Cardiac fibroblast (primary cell): ENCODE results near the gene SUMO3.

Experiments
- DNase-seq, 2 donors: peaks; one replicate each; pipeline versions ENCODE4 v3.0.0 to v3.0.0-alpha.2; 2010; ENCODE audit warnings: low read depth in 2 of 2
- H3K4me3 ChIP-seq, 2 donors: replicated peaks in 1 of 2; 1 replicate in 1 of 2; 2 replicates in 1 of 2; pipeline ENCODE4 v1.5.1; 2011; ENCODE audit warnings: low read depth in 2 of 2, low read length in 2 of 2, mild to moderate bottlenecking in 2 of 2, moderate library complexity in 1 of 2
- TF ChIP-seq, protein P1 (sequence below): IDR thresholded peaks from one replicate; pipeline ENCODE4 v1.5.1; 2011; ENCODE audit warnings: low read depth, mild to moderate bottlenecking, low read length, inconsistent platforms

Gene SUMO3

DNA sequence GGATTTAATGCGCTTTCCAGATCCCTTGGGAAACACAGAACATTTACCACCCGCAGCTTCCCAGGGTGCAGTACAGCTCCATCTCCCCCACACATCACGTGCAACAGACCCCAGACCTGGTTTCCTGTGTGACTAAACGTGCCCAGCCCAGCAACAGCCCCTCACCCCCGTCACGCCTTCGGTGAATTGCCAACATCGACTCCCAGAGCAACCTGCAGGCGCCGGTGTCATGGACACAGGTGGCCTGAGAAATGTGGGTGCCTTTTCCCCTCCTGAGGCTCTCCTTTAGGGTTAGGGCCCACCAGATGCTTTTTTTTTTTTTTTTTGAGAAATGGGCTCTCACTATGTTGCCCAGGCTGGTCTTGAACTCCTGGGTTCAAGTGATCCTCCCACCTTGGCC, 24.2 kb upstream of the SUMO3 start:
- TF ChIP-seq, protein P1, sequence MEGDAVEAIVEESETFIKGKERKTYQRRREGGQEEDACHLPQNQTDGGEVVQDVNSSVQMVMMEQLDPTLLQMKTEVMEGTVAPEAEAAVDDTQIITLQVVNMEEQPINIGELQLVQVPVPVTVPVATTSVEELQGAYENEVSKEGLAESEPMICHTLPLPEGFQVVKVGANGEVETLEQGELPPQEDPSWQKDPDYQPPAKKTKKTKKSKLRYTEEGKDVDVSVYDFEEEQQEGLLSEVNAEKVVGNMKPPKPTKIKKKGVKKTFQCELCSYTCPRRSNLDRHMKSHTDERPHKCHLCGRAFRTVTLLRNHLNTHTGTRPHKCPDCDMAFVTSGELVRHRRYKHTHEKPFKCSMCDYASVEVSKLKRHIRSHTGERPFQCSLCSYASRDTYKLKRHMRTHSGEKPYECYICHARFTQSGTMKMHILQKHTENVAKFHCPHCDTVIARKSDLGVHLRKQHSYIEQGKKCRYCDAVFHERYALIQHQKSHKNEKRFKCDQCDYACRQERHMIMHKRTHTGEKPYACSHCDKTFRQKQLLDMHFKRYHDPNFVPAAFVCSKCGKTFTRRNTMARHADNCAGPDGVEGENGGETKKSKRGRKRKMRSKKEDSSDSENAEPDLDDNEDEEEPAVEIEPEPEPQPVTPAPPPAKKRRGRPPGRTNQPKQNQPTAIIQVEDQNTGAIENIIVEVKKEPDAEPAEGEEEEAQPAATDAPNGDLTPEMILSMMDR: no peak
- DNase-seq: no peak

DNA sequence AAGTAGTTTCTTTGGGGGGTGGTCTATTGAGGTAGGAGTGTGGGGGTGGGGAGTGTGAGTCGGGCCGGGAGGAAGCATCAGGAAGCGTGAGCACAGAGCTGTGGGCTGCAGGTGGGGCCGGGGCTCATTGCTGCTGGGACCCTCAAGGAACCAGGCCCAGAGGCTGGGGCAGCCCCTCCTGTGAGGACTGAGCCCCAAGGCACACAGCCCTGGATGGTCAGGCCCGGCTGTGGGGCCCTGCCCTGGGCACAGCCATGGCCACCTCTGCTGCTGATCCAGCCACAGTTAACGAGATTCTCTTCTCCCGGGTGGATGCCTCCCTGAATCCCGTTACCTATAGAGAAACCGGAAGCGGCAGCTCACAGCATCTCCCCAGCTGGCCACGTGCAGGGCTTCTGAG, 22.9 kb upstream of the SUMO3 start:
- TF ChIP-seq, protein P1: no peak
- no peak overlapping the region for H3K4me3 ChIP-seq
- DNase-seq: no peak

More for the DNA sequence above, 24.2 kb upstream of the SUMO3 start:
- no peak overlapping the region for H3K4me3 ChIP-seq

DNA sequence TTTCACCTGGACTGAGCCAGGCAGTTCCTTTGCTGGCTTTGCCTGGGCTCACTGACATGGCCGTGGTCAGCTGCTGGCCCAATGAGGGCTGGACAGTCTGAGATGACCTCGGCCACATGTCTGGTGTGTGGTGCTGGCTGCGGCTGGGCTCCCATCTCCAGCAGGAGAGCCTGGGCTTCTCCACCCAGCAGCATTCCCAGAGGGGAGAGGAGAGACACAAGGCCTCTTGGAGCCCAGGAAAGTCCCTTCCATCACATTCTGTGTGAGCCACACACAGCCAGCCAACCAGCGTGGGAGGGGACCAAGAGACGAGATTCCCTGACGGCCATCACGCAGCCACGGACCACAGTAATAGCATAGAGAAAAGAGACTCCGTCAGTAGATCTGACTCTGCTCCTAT, 21.1 kb upstream of the SUMO3 start:
- TF ChIP-seq, protein P1: no peak

DNA sequence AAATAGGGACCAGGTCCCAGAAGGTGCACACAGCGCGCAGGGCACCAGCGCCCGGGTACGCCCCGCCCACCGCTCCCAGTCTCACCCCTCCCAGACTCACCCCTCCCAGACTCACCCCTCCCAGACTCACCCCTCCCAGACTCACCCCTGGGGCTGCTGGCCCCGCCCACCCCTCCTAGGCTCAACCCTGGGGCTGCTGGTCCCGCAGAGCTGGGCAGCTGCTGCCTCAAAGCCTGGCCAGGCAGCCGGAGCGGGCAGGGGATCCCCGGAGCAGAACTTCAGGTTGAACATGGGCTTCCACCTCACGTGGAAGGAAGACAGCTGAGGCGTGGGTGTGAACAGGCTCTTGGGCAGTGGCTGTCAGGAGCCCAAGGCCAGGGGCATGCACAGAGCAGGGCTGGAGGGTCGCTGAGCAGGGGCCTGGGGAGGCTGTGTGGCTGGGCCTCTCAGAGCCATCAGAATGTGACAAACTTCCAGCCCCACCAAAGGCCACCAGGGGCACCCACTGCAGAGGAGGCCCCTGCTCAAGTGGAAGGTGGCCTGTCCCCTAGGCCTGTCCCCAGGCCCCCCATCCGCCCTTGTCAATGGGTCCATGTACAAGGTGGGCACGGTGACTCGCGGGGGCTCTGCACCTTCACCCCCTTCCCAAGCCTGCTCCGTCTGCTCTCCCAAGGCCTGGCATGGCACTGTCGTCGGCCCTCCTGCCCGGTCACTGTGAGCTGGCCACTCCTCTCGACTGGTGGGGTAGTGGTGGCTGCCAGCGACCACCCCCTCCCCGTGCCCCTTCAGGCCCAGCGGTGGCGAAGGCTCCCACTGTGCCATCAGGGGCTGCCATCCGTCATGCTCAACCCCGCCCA, 20.4 kb upstream of the SUMO3 start:
- no peak overlapping the region for H3K4me3 ChIP-seq
- no peak for DNase-seq
- TF ChIP-seq, protein P1: no peak

More for the DNA sequence above, 21.1 kb upstream of the SUMO3 start:
- no peak for DNase-seq
- no peak overlapping the region for H3K4me3 ChIP-seq

DNA sequence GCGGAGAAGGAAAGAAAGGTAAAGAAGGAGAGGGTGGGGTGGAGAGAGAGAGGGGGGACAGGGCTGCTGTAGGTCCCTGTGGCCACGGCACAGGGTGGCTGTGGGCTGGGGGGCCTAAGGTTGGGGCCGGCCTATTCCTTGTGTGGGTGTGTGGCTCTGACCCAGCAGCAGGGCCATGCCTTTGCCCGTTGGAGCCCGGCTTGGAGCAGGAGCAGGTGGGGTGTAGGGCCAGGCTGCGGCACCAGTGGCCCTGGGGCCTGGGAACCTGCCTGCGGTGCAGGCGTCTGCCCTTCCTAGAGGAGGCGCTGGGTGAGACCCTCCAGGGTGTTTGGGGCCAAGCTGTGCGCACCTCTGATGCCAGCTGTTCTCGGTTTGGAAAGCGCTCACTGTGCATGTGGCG, 19.7 kb upstream of the SUMO3 start:
- H3K4me3 ChIP-seq: no peak overlapping the region
- DNase-seq: no peak
- TF ChIP-seq, protein P1: no peak

DNA sequence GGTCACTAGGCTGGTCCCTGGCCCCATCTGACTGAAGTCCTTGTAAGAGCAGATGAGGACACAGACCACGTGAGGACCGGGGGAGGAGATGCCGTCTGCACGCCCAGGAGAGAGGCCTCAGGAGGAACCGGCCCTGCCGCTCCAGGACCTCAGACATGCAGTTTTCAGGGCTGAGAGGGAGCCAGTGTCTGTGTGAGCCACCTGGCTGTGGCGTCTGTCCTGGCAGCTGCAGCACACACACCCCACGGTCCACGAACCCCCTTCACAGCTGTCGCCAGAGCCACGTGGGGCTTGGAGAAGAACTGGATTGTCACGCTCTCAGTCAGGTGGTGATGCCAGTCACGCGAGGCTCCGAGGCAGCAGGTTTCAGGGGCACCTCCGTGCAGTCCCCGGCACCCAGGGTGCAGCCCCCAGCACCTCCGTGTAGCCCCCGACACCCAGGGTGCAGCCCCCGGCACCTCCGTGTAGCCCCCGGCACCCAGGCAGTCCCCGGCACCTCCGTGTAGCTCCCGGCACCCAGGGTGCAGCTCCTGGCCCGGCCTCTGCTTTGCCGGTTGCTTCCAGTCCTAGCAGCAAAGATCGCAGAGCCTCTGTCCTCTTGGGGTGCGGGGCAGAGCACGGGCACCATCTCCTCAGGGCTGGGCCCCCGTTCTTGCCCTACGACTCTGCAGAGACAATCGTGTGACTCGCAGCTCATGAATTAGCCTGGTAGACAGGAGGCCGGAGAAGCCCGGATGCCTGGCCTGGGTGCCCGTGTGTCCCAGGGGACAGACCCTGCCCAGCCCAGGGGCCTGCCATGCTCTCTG, 19.0 kb upstream of the SUMO3 start:
- peak; percentile 47 to 55 for DNase-seq
- no peak overlapping the region for H3K4me3 ChIP-seq
- TF ChIP-seq, protein P1: no peak
